PC-9 (cell line): ENCODE measurements around the gene CPNE9. TPM values are rescaled to one million over a fixed set of nuclear protein-coding genes. Genes with fewer than 3 reads are reported as not detected.

Experiments
- BruUV-seq: library from RNA; stranded (reverse); fragments of 400-500 nt; replicated peaks from 2 replicates; lab custom pipeline; 2021; lab: Mats Ljungman, UMichigan
- CTCF ChIA-PET: fragments of 300-600 bp; sonication (Branson Sonifier 250); formaldehyde crosslinking; loops from one replicate; lab custom pipeline; 2022; ENCODE audit warnings: antibody characterized with exemption; lab: Charles Lee
- POLR2A ChIA-PET: fragments of 300-600 bp; sonication (Branson Sonifier 250); formaldehyde crosslinking; loops from one replicate; lab custom pipeline; 2022; ENCODE audit warnings: antibody characterized with exemption; ENCODE audit not compliant: unreplicated experiment; lab: Charles Lee
- DNase-seq, 2 experiments: peaks; one replicate each; pipeline versions ENCODE4 v3.0.0 to v3.0.0-alpha.2; 2015 to 2022; ENCODE audit warnings: mixed read lengths in 1 of 2
- H2AFZ ChIP-seq: fragments of 200-600 bp; sonication (generic); 2 replicates; pipeline ENCODE4 v1.8.1; 2017; ENCODE audit warnings: antibody characterized with exemption
- H3F3A ChIP-seq: fragments of 200-600 bp; sonication (generic); 2 replicates; pipeline ENCODE4 v1.8.1; 2017; ENCODE audit warnings: antibody characterized with exemption, mild to moderate bottlenecking, low read depth; ENCODE audit not compliant: insufficient read depth
- H3K27ac ChIP-seq: fragments of 200-600 bp; sonication (generic); 2 replicates; pipeline ENCODE4 v1.6.1; 2016; ENCODE audit warnings: mixed run types
- H3K27me3 ChIP-seq: fragments of 200-600 bp; sonication (generic); 2 replicates; pipeline ENCODE4 v1.6.1; 2016; ENCODE audit warnings: low read depth, mixed run types; ENCODE audit not compliant: insufficient read depth
- H3K36me3 ChIP-seq: fragments of 200-600 bp; sonication (generic); 2 replicates; pipeline ENCODE4 v1.6.1; 2016; ENCODE audit warnings: low read depth, mixed run types
- H3K4me1 ChIP-seq: fragments of 200-600 bp; sonication (generic); replicated peaks from 2 replicates; pipeline ENCODE4 v1.6.1; 2016; ENCODE audit warnings: mixed run types; ENCODE audit not compliant: insufficient read depth
- H3K4me2 ChIP-seq: fragments of 200-600 bp; sonication (generic); 2 replicates; pipeline ENCODE4 v1.6.1; 2017; ENCODE audit warnings: mixed run types
- H3K4me3 ChIP-seq: fragments of 200-600 bp; sonication (generic); 2 replicates; pipeline ENCODE4 v1.6.1; 2016; ENCODE audit warnings: mixed run types
- H3K79me2 ChIP-seq: fragments of 200-600 bp; sonication (generic); 2 replicates; pipeline ENCODE4 v1.6.1; 2017; ENCODE audit warnings: low read depth, mixed run types
- H3K9me2 ChIP-seq: fragments of 200-600 bp; sonication (generic); 2 replicates; pipeline ENCODE4 v1.8.1; 2017; ENCODE audit warnings: mild to moderate bottlenecking; ENCODE audit not compliant: insufficient read depth
- H3K9me3 ChIP-seq: fragments of 200-600 bp; sonication (generic); 2 replicates; pipeline ENCODE4 v1.8.1; 2016; ENCODE audit warnings: low read depth; ENCODE audit not compliant: insufficient read depth
- H4K20me1 ChIP-seq: fragments of 200-600 bp; sonication (generic); 2 replicates; pipeline ENCODE4 v1.8.1; 2017; ENCODE audit not compliant: insufficient read depth
- CTCF ChIP-seq: fragments of 200-600 bp; sonication (generic); conservative IDR thresholded peaks from 2 replicates; pipeline ENCODE4 v1.6.1; 2017; ENCODE audit warnings: mixed run types, antibody characterized with exemption, mild to moderate bottlenecking, moderate library complexity
- EZH2 ChIP-seq: fragments of 200-600 bp; sonication (generic); IDR thresholded peaks from 2 replicates; pipeline ENCODE4 v1.8.0; 2017; ENCODE audit warnings: antibody characterized with exemption, low read depth
- intact Hi-C: fragments of 100-400 bp; cut with micrococcal nuclease; formaldehyde crosslinking; loops from one replicate; pipeline ENCODE4 v1.10.0; 2022; ENCODE audit not compliant: unreplicated experiment
- total RNA-seq: library from RNA; stranded (reverse); gene quantifications from 2 replicates; pipeline ENCODE4 v1.2.3, GENCODE V29; 2021

The CPNE9 gene
- total RNA-seq, 1 experiment from 2014 or later: not detected

DNA sequence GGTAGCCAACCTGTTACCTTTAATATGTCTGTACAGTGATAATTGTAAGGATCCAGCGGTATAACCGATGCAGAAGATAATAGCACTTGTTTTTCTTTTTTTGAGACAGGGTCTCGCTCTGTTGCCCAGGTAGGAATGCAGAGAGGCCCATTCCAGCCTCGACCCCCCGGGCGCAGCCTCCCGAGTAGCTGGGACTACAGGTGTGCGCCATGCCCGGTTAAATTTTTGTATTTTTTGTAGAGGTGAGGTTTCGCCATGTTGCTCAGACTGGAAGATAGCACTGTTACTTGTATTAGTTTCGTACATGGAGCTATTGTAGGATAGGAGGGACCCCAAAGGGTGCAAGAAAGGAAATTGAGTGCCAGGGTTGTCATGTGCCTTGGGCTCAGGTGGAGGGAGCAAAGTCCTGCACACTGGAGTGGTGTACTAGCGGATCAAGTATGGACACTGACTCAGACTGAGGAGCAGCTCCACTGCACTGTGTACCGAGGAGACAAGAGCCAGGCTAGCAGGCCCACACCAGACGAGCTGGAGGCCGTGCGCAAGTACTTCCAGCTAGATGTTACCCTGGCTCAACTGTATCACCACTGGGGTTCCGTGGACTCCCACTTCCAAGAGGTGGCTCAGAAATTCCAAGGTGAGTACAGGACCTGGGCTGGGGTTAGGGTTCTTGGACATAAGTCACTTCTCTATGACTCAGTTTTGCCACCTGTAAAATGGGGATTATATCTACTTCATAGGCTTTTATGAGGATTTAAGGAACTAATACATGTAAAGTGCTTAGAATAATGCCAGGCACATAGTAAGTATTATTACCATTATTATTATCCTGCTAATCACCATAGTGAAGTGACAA is 47.2 kb downstream of the CPNE9 start:
- Histone ChIP-seq H3K4me3 (peak overlapping the region; percentile 59), H3K27ac (no peak overlapping the region), H3K36me3 (0 out of 2 replicates have a peak, but pooled peaks cover 7% of the 10 kb centered on the region), H3K9me2 (no peaks in the 10 kb centered on the region), H3K27me3 (no peaks in the 10 kb centered on the region), H3K79me2 (peaks cover 10% of the 10 kb centered on the region; the same call in 1 of the 2 replicates), H3K9me3 (no peaks in the 10 kb centered on the region), H3F3A (peaks cover 24% of the 10 kb centered on the region), H2AFZ (peak overlapping the region; percentile 96), H4K20me1 (no peaks in the 10 kb centered on the region), H3K4me2 (peak overlapping the region; percentile 96), H3K4me1 (peaks cover 14% of the 10 kb centered on the region)
- POLR2A ChIA-PET: no interaction called here
- BruUV-seq: TSS peak; percentile 32
- no peak for TF ChIP-seq CTCF
- no peak for TF ChIP-seq EZH2
- intact Hi-C loops: loop anchor here (2.0 kb wide), 1 partner anchor 42 kb away; the partner anchor contains the start of genes ARPC4 and TADA3
- DNase-seq: no peak
- CTCF ChIA-PET: no interaction called here

DNA sequence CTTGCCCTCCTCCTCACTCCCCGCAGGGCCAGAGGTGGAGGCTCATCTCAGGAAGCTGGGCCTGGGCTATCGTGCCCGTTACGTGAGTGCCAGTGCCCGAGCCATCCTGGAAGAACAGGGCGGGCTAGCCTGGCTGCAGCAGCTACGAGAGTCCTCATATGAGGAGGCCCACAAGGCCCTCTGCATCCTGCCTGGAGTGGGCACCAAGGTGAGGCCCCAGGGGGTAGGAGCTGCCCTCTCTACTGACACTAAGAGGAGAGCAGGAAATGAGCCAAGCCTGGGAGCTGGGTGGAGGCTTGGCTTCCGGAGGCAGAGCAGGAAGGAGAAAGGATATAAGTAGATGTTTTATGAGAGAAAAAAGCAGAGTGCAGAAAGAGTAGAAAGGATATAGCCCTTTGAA is 51.0 kb downstream of the CPNE9 start:
- intact Hi-C loops: no loop called here
- Histone ChIP-seq H3K27me3 (no peaks in the 10 kb centered on the region), H3K9me3 (no peaks in the 10 kb centered on the region), H2AFZ (no peak overlapping the region), H3K4me3 (no peak overlapping the region), H4K20me1 (no peaks in the 10 kb centered on the region), H3K27ac (no peak overlapping the region), H3K9me2 (no peaks in the 10 kb centered on the region), H3F3A (peaks cover 7% of the 10 kb centered on the region; the same call in 1 of the 2 replicates), H3K4me2 (no peak overlapping the region), H3K36me3 (0 out of 2 replicates have a peak, but pooled peaks cover 6% of the 10 kb centered on the region), H3K79me2 (peaks cover 10% of the 10 kb centered on the region; the same call in 1 of the 2 replicates), H3K4me1 (peaks cover 9% of the 10 kb centered on the region)
- POLR2A ChIA-PET: no interaction called here
- CTCF ChIA-PET: no interaction called here
- DNase-seq: no peak
- no TSS peak for BruUV-seq
- TF ChIP-seq CTCF (no peak), EZH2 (no peak)

GRCh38 chr3:9757427-9757826 is 53.8 kb downstream of the CPNE9 start:
- no peaks in the 10 kb centered on the region for H3K27me3 ChIP-seq
- ChIA-PET POLR2A (no interaction called here), CTCF (no interaction called here)
- H3K4me1 ChIP-seq: no peaks in the 10 kb centered on the region
- no peak overlapping the region for H2AFZ ChIP-seq
- TF ChIP-seq EZH2: no peak
- no peak for TF ChIP-seq CTCF
- H3K27ac ChIP-seq: no peak overlapping the region
- H3K79me2 ChIP-seq: no peaks in the 10 kb centered on the region
- intact Hi-C loops: no loop called here
- H3K36me3 ChIP-seq: 0 out of 2 replicates have a peak, but pooled peaks cover under 1% of the 10 kb centered on the region
- no peaks in the 10 kb centered on the region for H3K9me2 ChIP-seq
- H3K4me2 ChIP-seq: no peak overlapping the region
- BruUV-seq: no TSS peak
- no peak overlapping the region for H3K4me3 ChIP-seq
- H3K9me3 ChIP-seq: no peaks in the 10 kb centered on the region
- no peak for DNase-seq
- 0 out of 2 replicates have a peak, but pooled peaks cover 7% of the 10 kb centered on the region for H3F3A ChIP-seq
- H4K20me1 ChIP-seq: no peaks in the 10 kb centered on the region
